GM18505 (cell line): Measurements from ENCODE around the gene CLRN2.

Source experiments
- ATAC-seq: cut with Tn5 transposase; IDR thresholded peaks from one replicate; pipeline ENCODE4 v1.9.1; 2021; ENCODE audit not compliant: unreplicated experiment
- POLR2A ChIP-seq: IDR thresholded peaks from 4 replicates; pipeline ENCODE4 v1.6.1; 2011; ENCODE audit warnings: borderline replicate concordance; ENCODE audit not compliant: insufficient read depth, insufficient read length; ENCODE audit errors: extremely low read depth

Gene CLRN2

GRCh38 chr4:17492058-17492741 lies 22.8 kb upstream of the CLRN2 start:
- no peak for TF ChIP-seq POLR2A
- no peak for ATAC-seq

GRCh38 chr4:17492876-17493275 lies 22.1 kb upstream of the CLRN2 start:
- no peak for TF ChIP-seq POLR2A
- no peak for ATAC-seq

GRCh38 chr4:17493619-17494018 lies 21.3 kb upstream of the CLRN2 start:
- TF ChIP-seq POLR2A: no peak

GRCh38 chr4:17494258-17495190 lies 20.4 kb upstream of the CLRN2 start:
- ATAC-seq: no peak
- TF ChIP-seq POLR2A: no peak

More at GRCh38 chr4:17493619-17494018, 21.3 kb upstream of the CLRN2 start:
- ATAC-seq: no peak

- no peak for TF ChIP-seq POLR2A
- ATAC-seq: no peak
These were observed 17.0 kb upstream of the CLRN2 start for GRCh38 chr4:17497890-17498523.

- TF ChIP-seq POLR2A: no peak
- no peak for ATAC-seq
These were observed 14.4 kb upstream of the CLRN2 start for GRCh38 chr4:17500574-17500973.

GRCh38 chr4:17502756-17503155 lies 12.2 kb upstream of the CLRN2 start:
- TF ChIP-seq POLR2A: no peak
- ATAC-seq: no peak

GRCh38 chr4:17504081-17504480 lies 10.9 kb upstream of the CLRN2 start:
- no peak for ATAC-seq
- TF ChIP-seq POLR2A: no peak

- TF ChIP-seq POLR2A: no peak
- no peak for ATAC-seq
These were observed 4.4 kb upstream of the CLRN2 start for GRCh38 chr4:17510582-17510981.

GRCh38 chr4:17511051-17511450 lies 3.9 kb upstream of the CLRN2 start:
- no peak for ATAC-seq
- no peak for TF ChIP-seq POLR2A

GRCh38 chr4:17511509-17511949 lies 3.4 kb upstream of the CLRN2 start:
- no peak for TF ChIP-seq POLR2A
- peak; percentile 68 for ATAC-seq

- TF ChIP-seq POLR2A: peak; percentile 65
- ATAC-seq: peak; percentile 95
These were observed 2.8 kb upstream of the CLRN2 start, which contains the start of gene QDPR for GRCh38 chr4:17511950-17512795. Gene QDPR, minus strand, starts transcription at chr4:17512090. Its CDS starts 36 bp downstream, at chr4:17512054.
